GM18502 (cell line): ENCODE results near the gene DNAAF8.

Experiments used
- ATAC-seq: cut with Tn5 transposase; IDR thresholded peaks from one replicate; pipeline ENCODE4 v1.9.1; 2021; ENCODE audit warnings: mild to moderate bottlenecking; ENCODE audit not compliant: unreplicated experiment, poor library complexity

The DNAAF8 gene

DNA sequence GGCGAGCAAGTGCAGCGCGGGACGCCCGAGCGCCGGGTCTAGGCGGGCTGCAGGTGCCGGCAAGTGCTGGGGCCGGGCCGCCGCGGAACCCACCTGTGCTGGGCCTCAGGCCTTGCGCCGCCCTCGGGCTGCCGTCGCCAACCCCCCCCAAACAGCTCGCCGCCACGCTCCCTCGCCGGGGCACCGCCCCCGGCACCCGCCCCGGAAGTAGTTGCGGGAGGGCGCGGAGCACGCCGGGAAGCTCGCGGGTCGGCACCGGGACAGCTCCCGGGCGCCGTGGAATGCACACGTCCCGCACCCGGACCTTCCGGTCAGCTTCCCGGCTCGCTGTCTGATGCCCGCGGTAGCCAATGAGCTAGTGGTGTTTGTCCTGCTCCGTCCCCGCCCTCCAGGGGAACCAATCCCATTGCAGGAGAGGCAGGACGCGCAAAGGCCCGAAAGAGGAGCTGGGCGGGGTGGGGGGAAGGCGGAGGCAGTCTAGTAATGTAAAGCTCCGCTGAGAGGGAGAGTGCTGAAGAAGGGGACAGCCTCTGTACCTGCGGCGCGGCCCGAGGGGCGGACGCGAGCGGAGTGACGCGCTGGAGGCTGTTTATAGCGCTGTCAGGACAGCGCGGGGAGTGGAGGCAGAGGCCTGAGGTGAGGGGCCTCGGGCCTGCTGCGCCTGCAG lies at the start of gene DNAAF8, which contains the start of gene ANKS3:
TSS of gene DNAAF8 (plus strand) at position 475 of the 667 bp plus-strand sequence. CDS start 1,978 bp downstream, outside the sequence.
TSS of gene ANKS3 (minus strand) at position 209 of the 667 bp plus-strand sequence. CDS start 4,122 bp downstream, outside the sequence.
- ATAC-seq = peak; percentile 85

GRCh38 chr16:4684763-4685162 lies 49.6 kb upstream of the DNAAF8 start:
- no peak for ATAC-seq

DNA sequence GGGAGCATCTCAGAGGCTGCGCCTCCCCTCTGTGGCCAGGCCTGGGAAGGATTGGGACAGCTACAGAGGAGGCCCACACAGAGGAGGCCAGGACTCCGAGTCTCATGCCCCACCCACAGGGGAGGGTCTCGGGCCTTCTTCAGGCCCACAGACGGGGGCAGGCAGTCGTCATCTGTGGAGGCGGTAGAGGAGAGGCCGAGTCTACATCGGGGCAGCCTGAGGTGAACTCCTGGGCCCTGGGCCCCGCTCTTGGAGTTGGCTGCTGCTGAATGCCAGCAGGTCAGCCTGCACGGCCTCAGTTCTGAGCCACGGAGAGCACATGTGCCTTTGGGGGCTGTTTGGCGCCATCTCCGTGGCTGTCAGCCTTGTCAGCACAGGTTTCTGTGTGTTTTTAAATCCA lies 49.0 kb upstream of the DNAAF8 start:
- ATAC-seq = no peak

GRCh38 chr16:4685776-4686496 lies 48.4 kb upstream of the DNAAF8 start:
- no peak for ATAC-seq

DNA sequence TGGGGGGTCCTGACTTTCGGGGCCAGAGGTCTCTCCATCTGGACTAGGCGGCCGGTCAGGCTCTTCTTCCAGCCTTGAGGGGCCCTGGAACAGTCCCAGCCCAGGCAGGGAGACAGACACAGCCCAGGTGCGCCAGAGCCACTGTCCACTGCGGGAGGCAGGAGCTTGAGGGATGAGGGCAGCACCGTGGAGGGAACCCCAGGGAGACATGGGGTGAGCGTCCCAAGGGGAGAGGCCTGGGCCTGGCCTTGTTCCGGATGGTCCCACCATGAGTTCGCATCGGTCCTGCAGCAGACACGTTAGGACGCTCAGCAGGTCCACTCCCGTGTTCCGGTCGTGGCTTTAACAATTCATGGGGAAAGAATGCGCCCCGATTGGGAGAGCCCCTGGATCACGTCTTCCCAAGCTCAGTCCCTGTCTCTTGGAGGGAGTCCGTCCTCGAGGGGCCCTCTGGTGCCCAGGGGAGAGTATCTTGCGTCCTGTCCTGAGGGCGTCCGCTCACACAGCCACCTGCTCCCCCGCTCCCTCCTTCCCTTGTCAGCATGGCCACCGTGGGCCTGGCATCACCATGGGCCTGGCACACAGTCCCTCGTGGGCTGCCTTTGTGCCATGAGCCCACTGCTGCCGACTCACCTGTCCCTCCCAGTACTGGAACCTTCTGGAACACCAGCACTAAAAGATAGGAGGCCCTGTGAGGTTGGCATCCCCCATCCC lies 47.7 kb upstream of the DNAAF8 start:
- ATAC-seq = no peak

DNA sequence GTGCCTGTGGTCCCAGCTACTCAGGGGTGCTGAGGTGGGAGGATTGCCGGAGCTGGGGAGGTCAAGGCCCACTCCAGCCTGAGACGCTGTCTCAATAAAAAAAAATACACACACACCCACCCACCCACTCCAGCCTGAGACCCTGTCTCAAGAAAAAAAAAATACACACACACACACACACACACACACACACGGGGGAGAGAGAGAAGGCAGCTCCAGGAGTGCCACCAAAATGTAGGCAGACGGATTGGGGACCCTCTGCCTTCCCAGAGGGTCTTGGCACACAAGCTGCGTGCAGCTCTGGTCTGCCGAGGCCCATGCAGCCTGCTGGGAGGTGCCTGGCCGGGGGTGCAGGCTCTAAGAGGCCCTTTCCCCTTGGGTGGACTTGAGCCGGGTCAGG lies 46.9 kb upstream of the DNAAF8 start:
- no peak for ATAC-seq

GRCh38 chr16:4687946-4688673 lies 46.2 kb upstream of the DNAAF8 start:
- no peak for ATAC-seq

DNA sequence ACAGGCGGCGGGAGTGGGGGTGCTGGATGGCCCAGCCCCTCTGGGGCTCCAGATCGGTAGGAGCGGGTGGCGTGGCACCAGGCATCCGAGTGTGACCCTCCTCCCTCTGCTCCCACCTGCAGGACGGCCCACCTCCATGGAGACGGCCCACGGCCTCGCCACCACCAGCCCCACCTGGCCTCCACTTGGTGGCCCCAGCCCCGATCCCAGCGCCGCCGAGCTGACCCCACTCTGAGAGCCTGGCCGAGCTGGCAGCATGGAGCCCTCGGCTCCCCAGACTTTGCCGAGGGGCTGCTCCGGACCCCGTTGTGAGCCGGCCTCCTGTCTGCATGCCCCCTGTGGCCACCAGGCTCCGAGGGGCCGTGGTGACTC lies 45.7 kb upstream of the DNAAF8 start:
- ATAC-seq = no peak

- no peak for ATAC-seq
These were observed 45.2 kb upstream of the DNAAF8 start for GRCh38 chr16:4689091-4689671.

DNA sequence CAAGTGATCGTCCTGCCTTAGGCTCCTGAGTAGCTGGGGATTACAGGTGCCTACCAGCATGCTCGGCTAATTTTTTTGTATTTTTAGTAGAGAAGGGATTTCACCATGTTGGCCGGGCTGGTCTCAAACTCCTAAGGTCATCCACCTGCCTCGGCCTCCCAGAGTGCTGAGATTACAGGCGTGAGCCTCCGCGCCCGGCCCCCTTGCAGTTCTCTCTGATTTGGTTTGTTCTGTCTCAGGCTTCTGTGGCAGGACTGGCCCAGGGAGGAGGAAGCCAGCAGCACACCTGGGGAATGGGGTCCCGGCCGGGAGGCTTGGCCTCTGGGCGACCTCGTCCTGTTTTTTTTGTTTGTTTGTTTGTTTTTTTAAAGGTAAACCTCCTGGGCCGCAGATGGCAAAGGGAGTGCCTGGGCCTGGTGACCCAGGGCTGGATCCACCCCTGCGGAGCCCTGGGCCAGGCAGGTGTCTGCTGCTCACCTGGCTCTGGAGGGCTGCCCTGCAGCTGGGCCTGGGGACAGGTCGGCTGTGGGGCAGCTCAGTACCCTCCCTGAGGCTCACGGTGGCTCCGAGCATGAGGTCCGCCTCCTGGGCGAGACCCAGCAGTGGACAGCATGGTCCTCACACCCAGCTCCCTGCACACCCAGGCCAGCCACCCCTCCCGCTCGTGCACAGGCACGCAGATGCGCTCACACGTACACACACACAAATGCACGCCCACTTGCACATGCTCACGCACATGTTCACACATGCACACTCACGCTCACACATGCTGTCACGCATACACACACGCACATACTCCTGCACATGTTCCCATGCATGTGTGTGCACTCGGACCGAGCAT lies 44.3 kb upstream of the DNAAF8 start:
- ATAC-seq = no peak

DNA sequence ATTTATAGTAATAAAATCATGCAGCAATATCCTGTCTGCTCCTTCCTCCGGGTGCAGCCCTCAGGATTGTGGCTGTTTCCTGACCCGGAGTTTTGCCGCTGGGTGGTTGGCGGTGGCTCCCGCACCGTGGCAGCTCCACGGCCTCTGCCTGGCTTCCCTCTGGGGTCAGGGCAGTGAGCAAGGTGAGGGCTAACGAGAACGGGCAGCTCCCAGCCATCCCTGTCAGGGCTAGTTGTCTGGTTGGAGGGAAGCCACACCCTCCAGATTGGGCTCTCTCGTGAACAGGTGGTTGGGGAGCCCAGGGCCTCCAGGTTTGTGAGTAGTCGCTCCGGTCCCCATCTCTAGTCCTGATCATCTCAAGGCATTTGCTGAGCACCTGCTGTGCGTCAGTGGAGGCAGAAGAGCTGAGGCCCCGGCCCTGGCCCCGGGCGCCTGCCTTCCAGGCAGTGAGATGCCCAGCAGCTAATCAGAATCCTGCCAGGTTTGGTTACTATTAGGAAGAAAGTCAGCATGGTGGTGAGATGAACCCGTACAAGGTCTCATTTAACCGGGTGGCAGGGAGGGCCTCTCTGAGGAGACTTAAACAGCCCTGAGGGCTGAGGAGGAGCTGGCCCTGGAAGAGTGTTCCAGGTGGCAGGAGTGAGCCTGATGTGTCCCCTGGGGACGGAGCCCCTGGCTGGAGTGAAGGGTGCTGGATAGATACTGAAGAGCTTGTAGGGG lies 43.2 kb upstream of the DNAAF8 start:
- ATAC-seq = no peak

GRCh38 chr16:4691666-4692412 lies 42.5 kb upstream of the DNAAF8 start:
- no peak for ATAC-seq

GRCh38 chr16:4692460-4693295 lies 41.7 kb upstream of the DNAAF8 start:
- ATAC-seq = peak; percentile 26

DNA sequence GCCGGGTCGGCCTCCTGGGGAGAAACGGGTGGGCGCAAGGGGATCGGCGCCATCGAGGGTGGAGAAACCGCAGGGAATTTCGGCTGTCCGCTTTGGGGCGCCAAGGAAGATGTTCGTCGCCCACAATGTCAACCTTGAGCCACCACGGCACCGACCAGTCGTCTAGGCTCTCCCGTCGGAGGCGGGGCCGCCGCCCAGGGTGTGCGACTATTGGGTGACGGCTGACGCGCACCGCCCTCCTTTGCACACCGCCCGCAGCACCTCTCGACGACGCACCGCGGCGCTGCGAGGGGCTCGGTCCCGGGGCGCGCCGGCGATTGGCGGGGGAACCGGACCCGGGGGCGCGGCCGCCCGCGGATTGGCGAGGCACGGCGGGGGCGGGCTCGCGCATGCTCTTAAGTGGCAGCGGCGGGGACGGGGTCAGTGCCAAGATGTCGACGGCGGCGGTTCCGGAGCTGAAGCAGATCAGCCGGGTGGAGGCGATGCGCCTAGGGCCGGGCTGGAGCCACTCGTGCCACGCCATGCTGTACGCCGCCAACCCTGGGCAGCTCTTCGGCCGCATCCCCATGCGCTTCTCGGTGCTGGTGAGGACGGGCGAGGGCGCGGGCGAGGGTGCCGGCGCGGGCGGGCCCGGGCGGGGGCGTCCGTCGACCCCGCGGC lies 40.9 kb upstream of the DNAAF8 start, which contains the start of gene NUDT16L1:
TSS of gene NUDT16L1 (plus strand) at position 267 of the 660 bp plus-strand sequence. CDS start at position 432, 165 bp downstream.
- ATAC-seq = peak; percentile 96

DNA sequence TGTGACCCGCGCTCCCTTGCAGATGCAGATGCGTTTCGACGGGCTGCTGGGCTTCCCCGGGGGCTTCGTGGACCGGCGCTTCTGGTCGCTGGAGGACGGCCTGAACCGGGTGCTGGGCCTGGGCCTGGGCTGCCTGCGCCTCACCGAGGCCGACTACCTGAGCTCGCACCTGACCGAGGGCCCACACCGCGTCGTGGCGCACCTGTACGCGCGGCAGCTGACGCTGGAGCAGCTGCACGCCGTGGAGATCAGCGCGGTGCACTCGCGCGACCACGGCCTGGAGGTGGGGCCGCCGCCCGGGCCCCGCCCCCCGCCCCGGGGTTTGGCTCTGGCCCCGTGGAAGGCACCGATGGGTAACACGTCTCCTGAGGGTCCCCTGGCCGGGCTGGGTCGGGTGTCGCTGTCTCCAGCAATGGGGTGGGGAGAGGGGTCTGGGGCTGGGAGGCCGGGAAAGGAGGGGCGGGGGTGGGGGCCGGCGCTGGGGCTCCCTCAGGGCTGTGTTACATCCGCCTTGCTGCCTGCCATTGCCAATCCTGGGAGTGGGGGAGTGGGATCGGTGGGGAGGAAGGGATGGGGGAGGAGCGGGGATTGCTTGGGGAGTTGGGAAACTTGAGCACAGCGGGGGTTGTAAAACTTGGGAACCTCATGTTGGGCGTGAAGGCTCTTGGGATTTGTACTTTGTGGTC lies 40.2 kb upstream of the DNAAF8 start:
- peak; percentile 9 for ATAC-seq
